Endothelial cell of umbilical vein (primary cell): ENCODE data around the gene ATXN3.

Experiments used
- CTCF ChIP-seq, 2 donors: IDR thresholded peaks; 1 replicate in 1 of 2; 2 replicates in 1 of 2; pipeline ENCODE4 v1.5.1; 2011; ENCODE audit warnings: low read length in 2 of 2, mild to moderate bottlenecking in 2 of 2, moderate library complexity in 2 of 2, control low read depth in 1 of 2, inconsistent platforms in 1 of 2, low read depth in 1 of 2; ENCODE audit not compliant: insufficient read depth in 1 of 2; ENCODE audit errors: extremely low read depth in 1 of 2
- EZH2 ChIP-seq: IDR thresholded peaks from 2 replicates; pipeline ENCODE4 v1.6.1; 2012; ENCODE audit warnings: borderline replicate concordance, low read depth, mild to moderate bottlenecking, moderate library complexity, low read length, inconsistent platforms; ENCODE audit not compliant: severe bottlenecking
- FOS ChIP-seq: IDR thresholded peaks from 2 replicates; pipeline ENCODE4 v1.6.1; 2011; ENCODE audit warnings: mild to moderate bottlenecking, low read length, moderate library complexity, borderline replicate concordance; ENCODE audit not compliant: insufficient read depth
- GATA2 ChIP-seq: IDR thresholded peaks from 2 replicates; pipeline ENCODE4 v1.7.0; 2011; ENCODE audit warnings: low read depth, mild to moderate bottlenecking, moderate library complexity, mixed read lengths, low read length; ENCODE audit not compliant: insufficient read length, insufficient read depth
- JUN ChIP-seq: IDR thresholded peaks from 2 replicates; pipeline ENCODE4 v1.6.1; 2011; ENCODE audit warnings: borderline replicate concordance, low read depth; ENCODE audit not compliant: insufficient read length, insufficient read depth
- MAX ChIP-seq: IDR thresholded peaks from 2 replicates; pipeline ENCODE4 v1.6.1; 2011; ENCODE audit not compliant: insufficient read depth, insufficient read length
- MYC ChIP-seq: IDR thresholded peaks from one replicate; pipeline ENCODE4 v1.6.1; 2011; ENCODE audit warnings: mild to moderate bottlenecking, low read depth, low read length
- POLR2A ChIP-seq: IDR thresholded peaks from 2 replicates; pipeline ENCODE4 v1.6.1; 2012; ENCODE audit warnings: low read depth, mild to moderate bottlenecking, control low read depth, low read length
- POLR2AphosphoS5 ChIP-seq: IDR thresholded peaks from 2 replicates; pipeline ENCODE4 v1.6.1; 2012; ENCODE audit warnings: low read depth, mild to moderate bottlenecking, control low read depth, low read length, moderate library complexity; ENCODE audit not compliant: insufficient read depth

- TF ChIP-seq CTCF (IDR thresholded peaks at IDR 0.05; ENCODE audit: extremely low read depth in 1 of 2, insufficient read depth in 1 of 2, low read depth in 1 of 2, low read length in 2 of 2) (no peak), EZH2 (no peak), POLR2A (no peak), JUN (no peak), POLR2AphosphoS5 (no peak), MAX (no peak), FOS (no peak), MYC (no peak), GATA2 (no peak)
These were observed 79.7 kb downstream of the ATXN3 start for GRCh38 chr14:92026548-92027190.
